ENCODE data around the gene OSBPL7. TPM values are rescaled to one million over a fixed set of nuclear protein-coding genes. Genes with fewer than 3 reads are reported as not detected.

The OSBPL7 gene
- total RNA-seq, 1 experiment from 2014 or later: 13.0 TPM

GRCh38 chr17:47840742-47841487 lies 19.3 kb upstream of the OSBPL7 start, which contains the start of gene SCRN2:
Gene SCRN2 (minus strand): TSS chr17:47841273. CDS start chr17:47840843, 430 bp downstream.
- Histone ChIP-seq H3K27me3 (ENCODE audit: insufficient read depth, low read length) (peaks cover 5% of the 10 kb centered on the region; the same call in 1 of the 2 replicates), H2BK15ac (ENCODE audit: low read depth, low read length) (no peak within 1 kb of the TSS), H4K20me1 (ENCODE audit: control insufficient read depth, insufficient read depth, insufficient read length) (no peaks in the 10 kb centered on the region), H3K23ac (ENCODE audit: insufficient read length, low read depth, low read length) (no peak within 1 kb of the TSS), H3K4me2 (ENCODE audit: insufficient read depth, insufficient read length, low read length) (peak within 1 kb of the TSS; percentile 70), H3K4me1 (ENCODE audit: insufficient read depth, low read length) (no peaks in the 10 kb centered on the region; the same call in 1 of the 2 replicates), H3K9ac (ENCODE audit: extremely low read depth, insufficient read length, low read length) (peak within 1 kb of the TSS; percentile 0), H2BK120ac (ENCODE audit: low read depth, low read length, poor library complexity, severe bottlenecking) (no peak within 1 kb of the TSS), H3K56ac (ENCODE audit: insufficient read length, low read depth, low read length) (no peak within 1 kb of the TSS), H3T11ph (ENCODE audit: low read length) (no peak within 1 kb of the TSS), H2AFZ (ENCODE audit: low read length) (no peak within 1 kb of the TSS), H4K91ac (ENCODE audit: insufficient read length, low read depth, low read length) (no peak within 1 kb of the TSS), H3K18ac (ENCODE audit: insufficient read length, low read depth, low read length) (no peak within 1 kb of the TSS), H2BK20ac (ENCODE audit: low read depth, low read length, poor library complexity, severe bottlenecking) (no peak within 1 kb of the TSS), H4K5ac (ENCODE audit: insufficient read length, low read depth, low read length) (no peak within 1 kb of the TSS), H3K79me2 (ENCODE audit: insufficient read depth, low read length) (no peaks in the 10 kb centered on the region; the same call in 1 of the 2 replicates), H3K4ac (ENCODE audit: low read depth, low read length) (no peak within 1 kb of the TSS), H3K27ac (ENCODE audit: insufficient read length, low read depth, low read length) (no peak within 1 kb of the TSS), H4K8ac (replicated peaks; ENCODE audit: insufficient read length, low read depth, low read length) (no peak within 1 kb of the TSS), H3K23me2 (ENCODE audit: insufficient read length, low read depth, low read length, poor library complexity, severe bottlenecking) (peaks cover 3% of the 10 kb centered on the region), H2AK5ac (ENCODE audit: insufficient read length, low read length) (no peak within 1 kb of the TSS), H3K9me3 (ENCODE audit: control insufficient read depth, low read depth, low read length) (no peaks in the 10 kb centered on the region), H3K14ac (ENCODE audit: insufficient read depth, low read length) (no peak within 1 kb of the TSS; the same call in 1 of the 2 replicates), H2BK12ac (ENCODE audit: insufficient read length, low read depth, low read length) (no peak within 1 kb of the TSS), H3K79me1 (ENCODE audit: insufficient read depth, low read depth, low read length, poor library complexity, severe bottlenecking) (no peaks in the 10 kb centered on the region), H2BK5ac (ENCODE audit: insufficient read length, low read length) (no peak within 1 kb of the TSS)
- peak within 1 kb of the TSS; percentile 93 to 97 for H3K4me3 Mint-ChIP-seq
- H3K27me3 Mint-ChIP-seq (ENCODE audit: low read depth): peaks cover 23% of the 10 kb centered on the region
- peaks cover 22 to 40% of the 10 kb centered on the region in 2 experiments for H3K4me1 Mint-ChIP-seq
- WGBS (ENCODE audit: extremely low coverage, insufficient read length, low lambda C conversion rate): no CpG with 5 or more reads among the region's 55 CpGs
- DNase-seq: peak; percentile 99
- peak within 1 kb of the TSS in 2 of 3 experiments; percentile 76 to 91; a peak in 3 of 7 replicates for H3K27ac Mint-ChIP-seq
- peak; percentile 98 for TF ChIP-seq CTCF (conservative IDR thresholded peaks at IDR 0.05)
- no peaks in the 10 kb centered on the region for H3K9me3 Mint-ChIP-seq
- H3K36me3 Mint-ChIP-seq (ENCODE audit: insufficient read depth in 1 of 3, low read depth in 3 of 3): peaks cover 0 to 15% (median 9%) of the 10 kb centered on the region in 3 experiments; a peak in 5 of 7 replicates

Data from H9 (cell line).